Activated naive CD4-positive, alpha-beta T cell treated with anti-CD3 and anti-CD28 coated beads for 36 hours (primary cell): ENCODE data around the gene ZNF211. TPM values are rescaled to one million over a fixed set of nuclear protein-coding genes. Genes with fewer than 3 reads are reported as not detected.
A peak's percentile ranks its signal among the peaks of the same experiment; 100 is the strongest.

Experiments used
- CTCF ChIA-PET: fragments of 350-600 bp; sonication (Branson Sonifier 250); formaldehyde crosslinking; loops from one replicate; lab custom pipeline; 2021; ENCODE audit warnings: antibody characterized with exemption; lab: Charles Lee
- DNase-seq: peaks from one replicate; pipeline ENCODE4 v3.0.0-alpha.2; 2020
- H3K27ac Mint-ChIP-seq: one replicate; pipeline ENCODE4 v1.8.0; 2021; ENCODE audit warnings: mild to moderate bottlenecking, mixed read lengths
- H3K27me3 Mint-ChIP-seq: one replicate; pipeline ENCODE4 v1.8.0; 2021; ENCODE audit warnings: low read depth, mixed read lengths
- H3K36me3 Mint-ChIP-seq: one replicate; pipeline ENCODE4 v1.8.0; 2021; ENCODE audit warnings: low read depth, mixed read lengths
- H3K4me1 Mint-ChIP-seq: one replicate; pipeline ENCODE4 v1.8.0; 2021; ENCODE audit warnings: low read depth, mixed read lengths
- H3K4me3 Mint-ChIP-seq: one replicate; pipeline ENCODE4 v1.8.0; 2021; ENCODE audit warnings: mild to moderate bottlenecking, moderate library complexity, mixed read lengths
- H3K9me3 Mint-ChIP-seq: one replicate; pipeline ENCODE4 v1.8.0; 2021; ENCODE audit warnings: mixed read lengths
- intact Hi-C: fragments of 100-400 bp; cut with micrococcal nuclease; formaldehyde crosslinking; loops from one replicate; pipeline ENCODE4 v1.15.1; 2023
- total RNA-seq, 2 experiments: library from RNA; stranded (reverse); gene quantifications; one replicate each; pipeline ENCODE4 v1.2.3, GENCODE V29; 2021

Gene ZNF211
- total RNA-seq, 2 experiments from 2014 or later = 5.2 to 5.7 TPM

- Mint-ChIP-seq H3K9me3 (peaks cover 77% of the 10 kb centered on the region), H3K36me3 (peaks cover 71% of the 10 kb centered on the region), H3K4me3 (no peak overlapping the region), H3K27ac (no peak overlapping the region), H3K4me1 (no peaks in the 10 kb centered on the region), H3K27me3 (no peaks in the 10 kb centered on the region)
- CTCF ChIA-PET = no interaction called here
- intact Hi-C loops = no loop called here
- DNase-seq = no peak
These were observed 9.9 kb upstream of the ZNF211 start for GRCh38 chr19:57623091-57623490.

GRCh38 chr19:57633832-57634131, 814 bp downstream of the ZNF211 start:
- H3K27me3 Mint-ChIP-seq = no peaks in the 10 kb centered on the region
- H3K36me3 Mint-ChIP-seq = peaks cover 46% of the 10 kb centered on the region
- H3K27ac Mint-ChIP-seq = peak overlapping the region; percentile 72
- H3K4me1 Mint-ChIP-seq = peaks cover 18% of the 10 kb centered on the region
- DNase-seq = no peak
- H3K9me3 Mint-ChIP-seq = peaks cover 37% of the 10 kb centered on the region
- H3K4me3 Mint-ChIP-seq = peak overlapping the region; percentile 87
- intact Hi-C loops = loop anchor here (1.0 to 5.0 kb wide), 7 partner anchors 19 to 222 kb away; partner anchors contain the start of genes ZNF134, ZNF17, ZNF416 and ZNF549
- CTCF ChIA-PET = no interaction called here

- H3K27ac Mint-ChIP-seq = no peak overlapping the region
- DNase-seq = no peak
- CTCF ChIA-PET = no interaction called here
- H3K27me3 Mint-ChIP-seq = no peaks in the 10 kb centered on the region
- H3K9me3 Mint-ChIP-seq = peaks cover 63% of the 10 kb centered on the region
- H3K4me1 Mint-ChIP-seq = peaks cover 18% of the 10 kb centered on the region
- intact Hi-C loops = no loop called here
- H3K36me3 Mint-ChIP-seq = peaks cover 76% of the 10 kb centered on the region
- H3K4me3 Mint-ChIP-seq = no peak overlapping the region
These were observed 4.4 kb downstream of the ZNF211 start for GRCh38 chr19:57637379-57637778.

DNA sequence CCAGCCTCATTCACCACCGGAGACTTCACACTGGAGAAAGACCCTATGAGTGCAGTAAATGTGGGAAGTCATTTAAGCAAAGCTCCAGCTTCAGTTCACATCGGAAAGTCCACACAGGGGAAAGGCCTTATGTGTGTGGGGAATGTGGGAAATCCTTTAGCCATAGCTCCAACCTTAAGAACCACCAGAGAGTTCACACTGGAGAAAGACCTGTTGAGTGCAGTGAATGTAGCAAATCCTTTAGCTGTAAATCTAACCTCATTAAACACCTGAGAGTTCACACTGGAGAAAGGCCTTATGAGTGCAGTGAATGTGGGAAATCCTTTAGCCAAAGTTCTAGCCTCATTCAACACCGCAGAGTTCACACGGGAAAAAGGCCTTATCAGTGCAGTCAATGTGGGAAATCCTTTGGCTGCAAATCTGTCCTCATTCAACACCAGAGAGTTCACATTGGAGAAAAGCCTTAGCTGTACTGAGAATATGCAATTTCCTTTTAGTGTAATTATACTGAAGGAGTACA, 8.8 kb downstream of the ZNF211 start:
- peaks cover 68% of the 10 kb centered on the region for H3K9me3 Mint-ChIP-seq
- H3K36me3 Mint-ChIP-seq = peaks cover 69% of the 10 kb centered on the region
- no peaks in the 10 kb centered on the region for H3K4me1 Mint-ChIP-seq
- CTCF ChIA-PET = no interaction called here
- DNase-seq = no peak
- H3K27me3 Mint-ChIP-seq = no peaks in the 10 kb centered on the region
- no peak overlapping the region for H3K27ac Mint-ChIP-seq
- H3K4me3 Mint-ChIP-seq = no peak overlapping the region
- intact Hi-C loops = no loop called here

GRCh38 chr19:57642396-57643046, 9.6 kb downstream of the ZNF211 start:
- CTCF ChIA-PET = no interaction called here
- H3K4me3 Mint-ChIP-seq = no peak overlapping the region
- H3K27me3 Mint-ChIP-seq = no peaks in the 10 kb centered on the region
- intact Hi-C loops = no loop called here
- no peaks in the 10 kb centered on the region for H3K4me1 Mint-ChIP-seq
- peaks cover 65% of the 10 kb centered on the region for H3K9me3 Mint-ChIP-seq
- peaks cover 62% of the 10 kb centered on the region for H3K36me3 Mint-ChIP-seq
- no peak for DNase-seq
- H3K27ac Mint-ChIP-seq = no peak overlapping the region

GRCh38 chr19:57643734-57644133, 10.8 kb downstream of the ZNF211 start:
- peaks cover 67% of the 10 kb centered on the region for H3K9me3 Mint-ChIP-seq
- CTCF ChIA-PET = no interaction called here
- no peaks in the 10 kb centered on the region for H3K4me1 Mint-ChIP-seq

GRCh38 chr19:57648331-57649003, 15.5 kb downstream of the ZNF211 start:
- H3K4me3 Mint-ChIP-seq = no peak overlapping the region
- CTCF ChIA-PET = no interaction called here
- peaks cover 27% of the 10 kb centered on the region for H3K36me3 Mint-ChIP-seq
- intact Hi-C loops = no loop called here
- no peak overlapping the region for H3K27ac Mint-ChIP-seq
- peaks cover 3% of the 10 kb centered on the region for H3K4me1 Mint-ChIP-seq
- no peak for DNase-seq
- peaks cover 49% of the 10 kb centered on the region for H3K9me3 Mint-ChIP-seq
- H3K27me3 Mint-ChIP-seq = peaks cover 5% of the 10 kb centered on the region

More at GRCh38 chr19:57643734-57644133, 10.8 kb downstream of the ZNF211 start:
- intact Hi-C loops = no loop called here
- peaks cover 53% of the 10 kb centered on the region for H3K36me3 Mint-ChIP-seq
- no peak for DNase-seq
- H3K27me3 Mint-ChIP-seq = no peaks in the 10 kb centered on the region
- H3K4me3 Mint-ChIP-seq = no peak overlapping the region
- H3K27ac Mint-ChIP-seq = no peak overlapping the region

DNA sequence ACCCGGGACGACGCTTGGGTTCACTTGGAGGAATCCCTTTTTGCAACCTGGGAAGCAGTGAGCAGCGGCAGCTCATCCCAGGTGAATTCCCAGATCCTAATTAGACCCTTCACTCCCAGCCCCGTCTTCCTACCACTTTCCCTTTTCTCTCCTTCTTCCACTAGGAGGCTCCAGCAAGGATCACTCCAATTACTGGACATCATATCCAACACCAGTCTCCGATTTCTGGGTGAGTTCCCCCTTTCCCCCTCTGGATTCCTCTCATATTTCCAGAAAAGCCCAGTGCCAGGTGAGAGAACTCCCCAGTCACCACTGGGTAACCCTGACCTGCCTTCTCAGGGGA, 18.7 kb downstream of the ZNF211 start:
- Mint-ChIP-seq H3K27ac (no peak overlapping the region), H3K36me3 (peaks cover 32% of the 10 kb centered on the region), H3K4me1 (peaks cover 3% of the 10 kb centered on the region), H3K27me3 (peaks cover 28% of the 10 kb centered on the region), H3K9me3 (peaks cover 62% of the 10 kb centered on the region), H3K4me3 (no peak overlapping the region)
- intact Hi-C loops = no loop called here
- DNase-seq = no peak
- CTCF ChIA-PET = no interaction called here

- no peak for DNase-seq
- peaks cover 32% of the 10 kb centered on the region for H3K36me3 Mint-ChIP-seq
- CTCF ChIA-PET = no interaction called here
- peaks cover 33% of the 10 kb centered on the region for H3K27me3 Mint-ChIP-seq
- intact Hi-C loops = no loop called here
- H3K4me1 Mint-ChIP-seq = peaks cover 3% of the 10 kb centered on the region
- no peak overlapping the region for H3K4me3 Mint-ChIP-seq
- no peak overlapping the region for H3K27ac Mint-ChIP-seq
- H3K9me3 Mint-ChIP-seq = peaks cover 48% of the 10 kb centered on the region
These were observed 20.7 kb downstream of the ZNF211 start for GRCh38 chr19:57653689-57654088.

GRCh38 chr19:57655443-57655842, 22.5 kb downstream of the ZNF211 start:
- H3K4me3 Mint-ChIP-seq = no peak overlapping the region
- intact Hi-C loops = no loop called here
- DNase-seq = no peak
- H3K27ac Mint-ChIP-seq = no peak overlapping the region
- H3K9me3 Mint-ChIP-seq = peaks cover 44% of the 10 kb centered on the region
- peaks cover 38% of the 10 kb centered on the region for H3K27me3 Mint-ChIP-seq
- H3K4me1 Mint-ChIP-seq = peaks cover 3% of the 10 kb centered on the region
- peaks cover 29% of the 10 kb centered on the region for H3K36me3 Mint-ChIP-seq
- CTCF ChIA-PET = interaction anchor here (1.0 kb wide), 1 partner anchor 10 kb away, joined by 3 read pairs; no protein-coding TSS in a partner anchor

DNA sequence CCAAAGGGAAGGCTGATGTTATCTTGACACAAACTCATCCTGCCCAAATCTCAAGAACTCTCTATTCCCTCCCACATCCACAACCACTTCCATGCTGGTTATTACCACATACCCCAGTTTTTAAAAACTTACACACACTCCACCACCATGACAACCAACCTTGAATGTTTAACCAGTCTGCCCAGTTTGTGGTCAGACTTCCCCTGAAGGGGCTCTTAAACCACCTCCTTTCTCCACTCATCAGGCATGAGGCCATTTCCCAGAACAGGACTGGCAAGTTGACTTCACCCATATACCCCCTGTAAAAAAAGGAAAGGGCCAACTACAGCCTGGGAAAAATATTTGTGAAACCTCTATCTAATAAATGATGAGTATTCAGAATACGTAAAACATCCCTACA, 23.4 kb downstream of the ZNF211 start:
- intact Hi-C loops = no loop called here
- H3K36me3 Mint-ChIP-seq = peaks cover 28% of the 10 kb centered on the region
- H3K27ac Mint-ChIP-seq = no peak overlapping the region
- CTCF ChIA-PET = no interaction called here
- H3K4me3 Mint-ChIP-seq = no peak overlapping the region
- H3K27me3 Mint-ChIP-seq = peaks cover 40% of the 10 kb centered on the region
- no peak for DNase-seq
- H3K9me3 Mint-ChIP-seq = peaks cover 42% of the 10 kb centered on the region
- peaks cover 3% of the 10 kb centered on the region for H3K4me1 Mint-ChIP-seq

DNA sequence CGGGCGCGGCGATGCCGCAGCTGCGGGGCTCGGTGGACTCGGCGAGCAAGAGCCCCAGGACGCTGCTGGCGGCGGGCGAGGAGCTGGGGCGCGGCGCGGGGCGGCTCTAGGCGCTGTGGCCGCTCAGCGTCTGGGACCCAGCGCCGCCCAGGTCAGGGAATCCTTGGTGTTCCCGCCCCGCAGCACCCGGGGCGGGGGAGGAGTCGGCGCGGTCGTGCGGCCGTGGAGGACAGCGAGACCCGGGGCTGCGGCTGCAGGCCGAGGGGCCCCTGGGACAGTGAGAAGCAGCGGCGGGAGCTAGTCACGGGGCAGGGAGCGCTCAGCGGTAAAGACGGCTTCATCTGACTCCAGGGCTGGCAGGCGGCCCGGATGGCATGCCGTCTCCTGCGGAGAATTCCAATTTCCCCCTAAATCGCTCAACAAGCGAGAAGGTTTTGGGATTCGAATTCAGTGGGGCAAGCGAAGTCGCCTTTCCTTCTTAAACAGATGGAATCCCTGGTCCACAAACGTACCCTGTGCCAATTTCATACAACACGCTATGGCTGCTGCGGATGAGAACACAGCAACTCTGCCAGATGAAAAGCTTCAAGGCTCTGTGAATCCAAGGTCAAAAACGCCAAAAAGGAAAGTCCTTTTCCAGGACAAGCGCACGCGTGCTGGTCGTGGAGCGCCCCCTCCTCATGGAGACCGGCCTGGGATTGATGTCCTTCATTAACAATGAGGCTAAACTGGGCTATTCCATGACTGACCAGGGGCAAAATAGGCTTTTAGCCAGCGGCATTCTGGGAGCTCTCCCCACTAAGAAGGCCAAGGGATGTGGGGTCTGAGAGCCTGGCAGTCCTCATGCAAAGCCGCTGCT, 31.5 kb downstream of the ZNF211 start:
- H3K4me3 Mint-ChIP-seq = peak overlapping the region; percentile 71
- peaks cover 6% of the 10 kb centered on the region for H3K9me3 Mint-ChIP-seq
- H3K27ac Mint-ChIP-seq = no peak overlapping the region
- peak; percentile 13 for DNase-seq
- peaks cover 38% of the 10 kb centered on the region for H3K27me3 Mint-ChIP-seq
- no peaks in the 10 kb centered on the region for H3K36me3 Mint-ChIP-seq
- intact Hi-C loops = loop anchor here (1.0 kb wide), 1 partner anchor 31 kb away; the partner anchor contains the start of gene ZNF211
- peaks cover 2% of the 10 kb centered on the region for H3K4me1 Mint-ChIP-seq
- CTCF ChIA-PET = interaction anchor here (0.9 kb wide), 1 partner anchor 10 kb away, joined by 3 read pairs; no protein-coding TSS in a partner anchor
